ENCODE results near the gene PCP4. TPM values are rescaled to one million over a fixed set of nuclear protein-coding genes. Genes with fewer than 3 reads are reported as not detected.

Gene PCP4
- total RNA-seq, 1 donor from 2014 or later = not detected

DNA sequence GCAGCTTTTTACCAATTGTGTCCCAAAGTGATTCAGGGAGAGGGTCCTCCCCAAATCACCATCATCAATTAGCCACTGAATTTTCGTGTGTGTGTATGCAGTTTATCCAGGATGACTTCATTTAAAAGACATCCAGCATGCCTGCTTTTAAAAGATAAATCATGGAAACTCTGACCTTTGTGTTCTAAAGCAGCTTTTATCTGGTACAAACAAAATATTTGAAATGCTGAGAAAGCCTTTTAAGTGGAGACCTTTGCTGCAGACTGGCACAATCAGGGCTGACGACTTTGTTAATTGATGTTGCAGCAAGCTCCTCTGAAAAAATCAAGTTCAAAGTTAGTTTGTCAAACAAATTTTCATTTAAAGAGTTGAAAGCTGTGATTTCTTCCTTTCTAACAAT is 104.7 kb downstream of the PCP4 start:
- intact Hi-C loops (cut with micrococcal nuclease) = no loop called here

DNA sequence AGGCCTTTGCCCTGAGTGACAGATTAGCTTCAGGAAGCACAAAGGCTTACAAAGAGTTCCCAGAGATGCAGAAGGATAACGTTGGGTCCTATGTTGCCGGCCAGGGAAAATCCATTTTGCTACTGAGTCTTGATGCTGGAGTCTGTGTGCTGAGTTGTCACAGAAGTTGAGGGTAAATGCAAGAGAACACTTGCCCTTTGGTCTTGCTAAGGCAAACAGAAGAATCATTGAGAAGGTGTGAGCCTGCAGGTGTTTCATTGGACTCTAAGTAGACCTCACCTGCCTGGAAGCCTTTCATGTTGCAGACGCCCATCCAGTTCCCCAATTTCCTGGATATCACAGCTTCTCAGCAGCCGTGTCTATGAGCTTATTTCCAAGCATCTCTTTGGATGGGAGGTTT is 105.2 kb downstream of the PCP4 start:
- intact Hi-C loops (cut with micrococcal nuclease) = no loop called here

DNA sequence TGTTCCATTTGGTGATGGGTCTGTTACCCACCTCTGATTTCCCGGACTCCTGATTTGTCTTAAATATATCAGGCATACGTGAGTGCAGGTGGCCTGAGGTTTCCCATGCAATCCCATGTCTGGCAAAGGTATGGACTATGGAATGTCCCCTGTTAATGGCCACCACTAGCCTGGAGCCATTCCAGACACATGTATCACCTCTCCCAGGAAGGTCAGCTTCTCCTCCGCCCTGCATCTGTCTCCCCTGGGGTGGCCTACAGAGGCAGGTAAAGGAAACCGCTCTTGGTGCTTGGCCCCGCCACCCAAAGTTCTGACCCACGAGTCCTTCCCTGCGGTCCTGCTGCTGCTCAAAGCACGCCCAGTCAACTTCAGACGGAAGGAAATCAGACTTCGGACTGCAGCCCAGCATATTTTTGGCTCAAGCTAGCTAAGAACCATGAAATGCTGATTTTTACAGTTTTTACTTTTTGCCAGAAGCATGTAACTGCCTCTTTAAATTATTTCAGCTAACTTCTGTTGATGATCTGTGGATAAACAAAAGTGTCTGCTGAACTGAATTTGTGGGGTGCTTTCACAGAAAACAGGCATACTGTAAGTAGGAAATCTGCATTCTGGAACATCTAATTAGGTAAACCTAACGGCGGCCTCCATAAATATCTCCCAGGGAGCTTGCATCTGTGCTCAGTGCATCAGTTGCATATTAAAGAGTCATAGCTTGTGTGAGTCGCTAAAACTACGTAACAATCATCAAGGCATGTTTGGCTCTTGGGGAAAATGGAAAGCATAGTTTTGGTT is 105.9 kb downstream of the PCP4 start:
- intact Hi-C loops (cut with micrococcal nuclease) = no loop called here

DNA sequence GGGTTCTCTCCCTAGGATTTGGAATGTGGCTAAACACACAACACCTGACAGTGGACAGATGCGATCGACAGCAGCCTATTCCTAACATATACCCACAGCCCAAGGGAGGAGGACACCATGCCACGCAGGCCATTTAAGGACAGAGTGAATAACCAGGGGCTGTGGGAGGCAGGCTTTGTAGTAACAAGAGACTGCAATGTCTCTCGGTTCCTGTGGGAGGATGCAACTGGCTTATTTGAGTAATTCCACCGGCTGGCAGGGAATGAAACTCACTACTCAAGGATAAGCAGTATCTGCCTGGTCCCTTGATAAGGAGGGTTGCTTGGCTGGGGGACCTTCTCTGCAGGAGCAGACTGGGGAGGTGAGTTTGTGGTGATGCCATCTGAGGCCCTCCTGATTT is 109.6 kb downstream of the PCP4 start:
- intact Hi-C loops (cut with micrococcal nuclease) = no loop called here

Other genes with a start within 250 kb of the PCP4 start
- not detected in 2 replicates for gene IGSF5, start 122.3 kb upstream of the PCP4 start, total RNA-seq

Data from T-helper 2 cell treated with Interferon-gamma antibody and Interleukin-4, amounts not matched to agents 100 ng/mL and 5 ng/mL, for 36 hours (primary cell).